Measurements from ENCODE around the gene DSCAML1.
"Not testable (repeated sequence)": the region's sequence is repeated elsewhere in the genome, so short reads cannot be mapped to it uniquely, and the experiment has no call there.

DSCAML1 gene

DNA sequence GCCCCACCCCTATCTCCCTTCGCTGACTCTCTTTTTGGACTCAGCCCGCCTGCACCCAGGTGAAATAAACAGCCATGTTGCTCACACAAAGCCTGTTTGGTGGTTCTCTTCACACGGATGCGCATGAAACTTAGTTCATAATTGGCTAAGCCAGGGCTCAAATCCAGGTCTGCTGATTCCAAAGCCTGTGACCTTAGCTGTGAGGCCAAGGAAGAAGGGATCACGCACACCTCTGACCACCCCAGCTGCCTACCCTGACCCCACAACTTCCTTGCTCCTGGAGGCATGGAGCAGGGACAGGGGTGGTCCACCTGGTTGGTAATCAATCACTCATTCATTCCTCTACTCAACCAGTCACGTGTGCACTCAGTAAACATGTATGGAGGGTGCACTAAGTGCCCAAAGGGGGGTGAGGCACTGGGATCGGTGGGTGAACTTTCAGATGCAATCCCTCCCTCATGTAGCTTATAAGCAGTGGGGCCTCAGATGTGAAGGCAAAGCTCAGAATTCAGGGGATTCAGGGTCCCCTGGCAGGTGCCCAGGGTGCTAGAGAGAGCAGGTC, 17.3 kb upstream of the DSCAML1 start:
- TF ChIP-seq, protein P1, sequence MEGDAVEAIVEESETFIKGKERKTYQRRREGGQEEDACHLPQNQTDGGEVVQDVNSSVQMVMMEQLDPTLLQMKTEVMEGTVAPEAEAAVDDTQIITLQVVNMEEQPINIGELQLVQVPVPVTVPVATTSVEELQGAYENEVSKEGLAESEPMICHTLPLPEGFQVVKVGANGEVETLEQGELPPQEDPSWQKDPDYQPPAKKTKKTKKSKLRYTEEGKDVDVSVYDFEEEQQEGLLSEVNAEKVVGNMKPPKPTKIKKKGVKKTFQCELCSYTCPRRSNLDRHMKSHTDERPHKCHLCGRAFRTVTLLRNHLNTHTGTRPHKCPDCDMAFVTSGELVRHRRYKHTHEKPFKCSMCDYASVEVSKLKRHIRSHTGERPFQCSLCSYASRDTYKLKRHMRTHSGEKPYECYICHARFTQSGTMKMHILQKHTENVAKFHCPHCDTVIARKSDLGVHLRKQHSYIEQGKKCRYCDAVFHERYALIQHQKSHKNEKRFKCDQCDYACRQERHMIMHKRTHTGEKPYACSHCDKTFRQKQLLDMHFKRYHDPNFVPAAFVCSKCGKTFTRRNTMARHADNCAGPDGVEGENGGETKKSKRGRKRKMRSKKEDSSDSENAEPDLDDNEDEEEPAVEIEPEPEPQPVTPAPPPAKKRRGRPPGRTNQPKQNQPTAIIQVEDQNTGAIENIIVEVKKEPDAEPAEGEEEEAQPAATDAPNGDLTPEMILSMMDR (IDR thresholded peaks at IDR 0.05; ENCODE audit: extremely low read depth, insufficient read depth, missing control alignments), result no peak
- no peak for DNase-seq (ENCODE audit: low spot score)
- in situ Hi-C loops (cut with MboI; ENCODE audit: low pct_unique_long_range_greater_than_20kb, low sequenced_read_pairs, unreplicated experiment), result no loop called here

DNA sequence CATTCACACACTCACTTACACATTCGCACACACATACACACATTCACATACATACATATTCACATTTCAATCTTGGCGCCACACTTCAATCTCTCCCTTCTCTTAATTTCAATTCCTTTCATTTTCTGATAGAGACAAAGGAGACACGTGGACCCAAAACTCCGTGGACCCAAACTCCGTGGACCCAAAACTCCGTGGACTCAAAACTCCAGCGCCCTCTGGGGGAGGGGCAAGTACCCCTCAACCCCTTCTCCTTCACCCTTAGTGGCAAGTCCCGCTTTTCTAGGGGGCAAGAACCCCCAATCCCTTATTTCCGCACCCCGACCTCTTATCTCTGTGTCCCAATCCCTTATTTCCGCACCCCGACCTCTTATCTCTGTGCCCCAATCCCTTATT, 13.0 kb upstream of the DSCAML1 start:
- in situ Hi-C loops (cut with MboI; ENCODE audit: low pct_unique_long_range_greater_than_20kb, low sequenced_read_pairs, unreplicated experiment); DNase-seq (ENCODE audit: low spot score): not testable (repeated sequence)

DNA sequence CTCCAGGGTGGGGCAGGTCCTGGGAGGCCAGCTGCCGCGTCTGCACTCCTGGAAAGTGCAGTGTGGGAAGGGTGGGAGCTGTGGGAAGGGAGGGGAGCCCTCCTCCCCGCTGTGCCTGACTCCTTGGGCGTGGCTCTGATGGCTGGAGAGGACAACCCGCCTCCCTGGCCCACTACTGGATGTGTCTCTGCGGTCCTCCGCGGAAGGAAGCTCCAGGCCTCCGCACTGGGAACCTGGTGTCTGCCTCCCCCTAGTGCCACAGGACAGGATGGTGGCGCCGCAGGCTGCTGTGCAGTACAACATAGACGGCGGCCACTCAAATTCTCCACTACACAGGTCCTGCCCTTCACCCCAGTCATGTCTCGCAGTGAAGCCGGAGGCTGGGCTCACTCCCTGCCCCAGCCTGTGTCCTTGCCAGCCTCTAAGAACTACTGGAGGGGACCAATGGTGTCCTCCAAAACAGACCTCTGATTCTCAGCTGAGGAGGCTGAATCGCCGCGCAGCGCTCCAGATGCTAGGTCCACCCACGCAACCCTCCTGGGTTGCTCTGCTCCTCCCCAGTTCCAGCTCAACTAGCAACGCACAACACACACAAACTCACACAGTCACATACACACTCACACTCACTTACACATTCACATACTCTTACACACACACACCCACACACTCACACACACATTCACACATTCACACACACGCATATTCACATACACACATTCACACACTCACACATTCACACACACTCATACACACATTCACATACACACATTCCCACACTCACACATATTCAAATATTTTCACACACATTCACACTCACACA, 12.4 kb upstream of the DSCAML1 start:
- DNase-seq (ENCODE audit: low spot score), result no peak
- in situ Hi-C loops (cut with MboI; ENCODE audit: low pct_unique_long_range_greater_than_20kb, low sequenced_read_pairs, unreplicated experiment), result no loop called here
- TF ChIP-seq, protein P1 (IDR thresholded peaks at IDR 0.05; ENCODE audit: extremely low read depth, insufficient read depth, missing control alignments), result peak; percentile 43

DNA sequence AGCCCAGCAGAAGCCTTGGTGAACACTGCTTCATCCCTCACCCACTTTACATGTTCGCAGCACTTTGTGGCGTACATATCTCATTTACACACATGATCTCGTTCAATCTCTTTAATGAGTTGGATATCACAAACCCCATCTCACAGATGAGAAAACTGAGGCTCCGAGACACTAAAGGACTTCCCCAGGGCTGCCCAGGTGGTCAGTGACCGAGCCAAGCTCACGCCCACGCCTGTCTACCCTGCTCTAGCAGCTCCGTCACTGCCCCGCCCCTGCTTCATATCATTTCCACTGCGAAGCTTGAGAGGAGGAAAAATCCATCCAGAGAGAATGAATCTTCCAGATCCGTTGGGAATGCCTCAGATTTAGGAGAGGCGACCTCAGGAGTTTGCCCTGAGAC, 11.8 kb upstream of the DSCAML1 start:
- in situ Hi-C loops (cut with MboI; ENCODE audit: low pct_unique_long_range_greater_than_20kb, low sequenced_read_pairs, unreplicated experiment), result no loop called here
- TF ChIP-seq, protein P1 (IDR thresholded peaks at IDR 0.05; ENCODE audit: extremely low read depth, insufficient read depth, missing control alignments), result no peak
- no peak for DNase-seq (ENCODE audit: low spot score)

DNA sequence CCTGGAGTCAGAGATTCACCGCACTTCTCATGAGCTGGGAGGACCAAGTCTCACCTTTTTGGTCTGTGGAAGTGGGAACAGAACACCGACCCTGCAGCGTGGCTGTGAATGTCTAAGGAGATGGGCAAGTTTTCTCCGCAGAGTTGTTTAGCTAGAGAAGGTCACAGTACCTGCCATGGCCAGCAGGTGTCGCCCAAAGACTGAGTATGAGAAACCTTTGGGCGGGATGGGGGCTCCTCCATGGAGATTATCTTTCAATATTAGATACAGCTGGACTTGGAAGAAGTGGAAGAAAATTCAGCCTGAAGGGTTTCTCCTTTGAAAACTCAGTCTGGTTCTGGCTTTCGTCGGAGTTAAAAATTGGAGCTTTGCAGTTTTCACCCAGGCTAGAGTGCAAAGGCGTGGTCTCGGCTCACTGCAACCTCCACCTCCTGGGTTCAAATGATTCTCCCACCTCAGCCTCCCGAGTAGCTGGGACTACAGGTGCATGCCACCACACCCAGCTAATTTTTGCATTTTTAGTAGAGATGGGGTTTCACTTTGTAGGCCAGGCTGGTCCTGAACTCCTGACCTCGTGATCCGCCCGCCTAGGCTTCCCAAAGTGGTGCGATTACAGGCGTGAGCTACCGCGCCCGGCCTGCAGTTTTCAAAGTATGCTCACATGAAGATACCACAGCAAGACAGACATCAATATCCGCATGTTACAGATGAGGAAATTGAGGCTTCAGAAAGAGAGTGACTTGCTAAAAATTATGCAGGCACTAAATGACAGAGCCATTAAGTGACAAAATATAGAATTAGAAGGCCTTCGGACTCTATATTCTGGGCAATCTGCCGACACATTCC, 10.7 kb upstream of the DSCAML1 start:
- DNase-seq (ENCODE audit: low spot score), result peak; percentile 80
- TF ChIP-seq, protein P1 (IDR thresholded peaks at IDR 0.05; ENCODE audit: extremely low read depth, insufficient read depth, missing control alignments), result peak; percentile 88
- in situ Hi-C loops (cut with MboI; ENCODE audit: low pct_unique_long_range_greater_than_20kb, low sequenced_read_pairs, unreplicated experiment), result no loop called here

DNA sequence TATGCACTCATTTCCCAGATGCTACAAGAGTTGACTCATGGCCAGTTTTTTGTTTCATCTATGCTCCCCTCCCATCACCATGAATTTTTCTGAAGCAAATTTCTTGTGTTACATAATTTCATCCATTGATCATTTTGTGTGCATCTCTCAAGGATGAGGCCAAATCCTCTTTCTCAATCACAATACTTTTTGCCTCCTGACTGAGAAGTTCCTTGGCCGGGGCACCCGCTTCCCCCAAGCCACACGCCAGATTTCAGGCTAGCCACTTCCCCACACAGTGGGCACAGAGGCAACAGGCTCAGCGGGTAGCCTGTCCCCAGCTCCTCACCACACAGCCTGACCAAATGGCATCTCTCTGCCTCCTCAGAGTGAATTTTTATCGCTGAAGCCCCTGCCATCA, 9.8 kb upstream of the DSCAML1 start:
- in situ Hi-C loops (cut with MboI; ENCODE audit: low pct_unique_long_range_greater_than_20kb, low sequenced_read_pairs, unreplicated experiment), result no loop called here
- no peak for DNase-seq (ENCODE audit: low spot score)
- TF ChIP-seq, protein P1 (IDR thresholded peaks at IDR 0.05; ENCODE audit: extremely low read depth, insufficient read depth, missing control alignments), result no peak
